GM21526 (cell line): ENCODE measurements around the gene GUCY1B1.

Experiments
- ATAC-seq: cut with Tn5 transposase; IDR thresholded peaks from one replicate; pipeline ENCODE4 v1.9.1; 2021; ENCODE audit warnings: moderate library complexity; ENCODE audit not compliant: unreplicated experiment, low FRiP score

GUCY1B1 gene

DNA sequence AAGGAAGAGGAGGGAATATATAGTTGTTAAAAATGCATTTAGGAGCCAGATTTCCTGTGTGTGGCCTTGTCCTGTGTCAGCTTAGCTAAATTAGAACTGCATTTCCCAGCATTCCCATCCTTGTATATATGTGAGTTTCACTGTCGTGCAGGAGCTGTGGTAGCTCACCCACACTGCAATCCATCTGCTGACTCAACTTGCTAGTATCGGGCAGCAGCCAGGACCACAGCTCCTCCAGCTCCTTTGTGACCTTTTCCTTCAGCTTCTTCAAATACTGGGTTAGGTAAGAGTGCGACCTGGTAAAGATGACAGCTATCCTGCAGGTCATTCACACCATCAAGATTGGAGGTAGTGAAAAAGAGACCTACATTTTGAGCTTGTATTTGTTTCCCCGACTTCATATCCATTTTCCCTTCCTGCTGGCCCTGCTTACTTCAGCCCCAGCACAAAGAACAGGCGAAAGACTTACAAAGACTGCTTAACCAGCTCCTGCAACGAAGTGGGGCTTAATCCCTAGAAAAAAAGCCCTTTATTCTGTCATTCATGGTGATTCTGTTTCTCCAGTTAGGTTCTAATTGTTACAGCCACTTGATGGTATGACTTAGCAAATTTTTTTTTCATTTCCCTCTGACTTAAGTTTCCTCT, 95.9 kb downstream of the GUCY1B1 start:
- ATAC-seq = no peak

GRCh38 chr4:155855897-155856296, 97.1 kb downstream of the GUCY1B1 start:
- no peak for ATAC-seq
